ENCODE results near the gene ADGRG4. TPM values are rescaled to one million over a fixed set of nuclear protein-coding genes. Genes with fewer than 3 reads are reported as not detected.

The ADGRG4 gene
- total RNA-seq, 3 donors from 2014 or later (not counting 1 experiment from before 2014, with no cell fraction given) = not detected

DNA sequence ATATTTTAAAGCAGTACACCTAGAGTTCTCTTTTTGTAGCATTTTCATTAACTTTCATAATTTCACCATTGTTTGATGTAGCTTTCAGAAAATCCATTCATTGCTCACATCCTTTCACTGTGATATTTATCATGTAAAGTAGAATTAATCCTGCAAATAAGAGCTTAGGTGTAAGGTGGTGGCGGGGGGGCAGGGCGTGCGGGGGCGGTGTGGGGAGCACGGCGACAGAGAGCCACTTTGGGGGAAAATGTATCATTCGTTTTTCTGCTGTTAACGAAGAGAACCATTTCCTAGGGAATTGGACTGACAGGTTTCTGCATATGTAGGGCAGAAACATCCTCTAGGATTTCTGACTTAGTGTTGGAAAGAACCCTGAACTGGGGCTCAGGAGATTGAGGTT lies 104.4 kb downstream of the ADGRG4 start:
- intact Hi-C loops (cut with micrococcal nuclease) = no loop called here
- ATAC-seq (no peak), DNase-seq (no peak)
- no peak overlapping the region for H3K27ac Mint-ChIP-seq
- H3K9me3 Mint-ChIP-seq = no peaks in the 10 kb centered on the region
- no peak overlapping the region for H3K27ac ChIP-seq (ENCODE audit: low read length)
- 91% methylated on average over 8 of the region's 8 CpGs for WGBS (ENCODE audit: insufficient coverage)
- no peaks in the 10 kb centered on the region for H3K27me3 ChIP-seq (ENCODE audit: control insufficient read depth, insufficient read depth, low read length)
- no peak for TF ChIP-seq CTCF (IDR thresholded peaks at IDR 0.05)
- H3K4me1 Mint-ChIP-seq = no peaks in the 10 kb centered on the region
- H3K27me3 Mint-ChIP-seq (ENCODE audit: low read depth in 2 of 2) = peaks cover 0 to 26% of the 10 kb centered on the region in 2 donors
- no peaks in the 10 kb centered on the region for H3K4me1 ChIP-seq (ENCODE audit: control insufficient read depth, insufficient read depth, low read length)
- H3K36me3 Mint-ChIP-seq = no peaks in the 10 kb centered on the region
- H3K9me3 ChIP-seq (ENCODE audit: control insufficient read depth, insufficient read depth, low read length) = no peaks in the 10 kb centered on the region
- no peak overlapping the region for H3K4me3 Mint-ChIP-seq
- H3K36me3 ChIP-seq (ENCODE audit: control insufficient read depth, insufficient read depth, low read length) = no peaks in the 10 kb centered on the region
- no peak overlapping the region for H3K4me3 ChIP-seq (ENCODE audit: low read length)

GRCh38 chrX:136417806-136418205 lies 117.0 kb downstream of the ADGRG4 start:
- intact Hi-C loops (cut with micrococcal nuclease) = no loop called here
- H3K9me3 Mint-ChIP-seq = no peaks in the 10 kb centered on the region
- Histone ChIP-seq H3K4me3 (ENCODE audit: low read length) (no peak overlapping the region), H3K27ac (ENCODE audit: low read length) (no peak overlapping the region), H3K4me1 (ENCODE audit: control insufficient read depth, insufficient read depth, low read length) (no peaks in the 10 kb centered on the region), H3K27me3 (ENCODE audit: control insufficient read depth, insufficient read depth, low read length) (no peaks in the 10 kb centered on the region), H3K9me3 (ENCODE audit: control insufficient read depth, insufficient read depth, low read length) (no peaks in the 10 kb centered on the region), H3K36me3 (ENCODE audit: control insufficient read depth, insufficient read depth, low read length) (no peaks in the 10 kb centered on the region)
- H3K4me1 Mint-ChIP-seq = no peaks in the 10 kb centered on the region
- no peaks in the 10 kb centered on the region for H3K36me3 Mint-ChIP-seq
- no peak for ATAC-seq
- no peak overlapping the region for H3K4me3 Mint-ChIP-seq
- no peak for TF ChIP-seq CTCF (IDR thresholded peaks at IDR 0.05)
- no peak for DNase-seq
- WGBS (ENCODE audit: insufficient coverage) = 93% methylated on average over 2 of the region's 2 CpGs
- no peak overlapping the region for H3K27ac Mint-ChIP-seq
- H3K27me3 Mint-ChIP-seq (ENCODE audit: low read depth in 2 of 2) = peaks cover 0 to 42% of the 10 kb centered on the region in 2 donors

GRCh38 chrX:136421338-136421737 lies 120.6 kb downstream of the ADGRG4 start:
- intact Hi-C loops (cut with micrococcal nuclease) = no loop called here
- Histone ChIP-seq H3K27me3 (ENCODE audit: control insufficient read depth, insufficient read depth, low read length) (no peaks in the 10 kb centered on the region), H3K4me1 (ENCODE audit: control insufficient read depth, insufficient read depth, low read length) (no peaks in the 10 kb centered on the region), H3K27ac (ENCODE audit: low read length) (no peak overlapping the region), H3K9me3 (ENCODE audit: control insufficient read depth, insufficient read depth, low read length) (no peaks in the 10 kb centered on the region), H3K36me3 (ENCODE audit: control insufficient read depth, insufficient read depth, low read length) (no peaks in the 10 kb centered on the region), H3K4me3 (ENCODE audit: low read length) (no peak overlapping the region)
- H3K36me3 Mint-ChIP-seq = no peaks in the 10 kb centered on the region
- H3K27ac Mint-ChIP-seq = no peak overlapping the region
- H3K4me3 Mint-ChIP-seq = no peak overlapping the region
- ATAC-seq (no peak), DNase-seq (no peak)
- WGBS (ENCODE audit: insufficient coverage) = 66% methylated on average over 13 of the region's 14 CpGs
- H3K27me3 Mint-ChIP-seq (ENCODE audit: low read depth in 2 of 2) = peaks cover 5 to 31% of the 10 kb centered on the region in 2 donors
- no peaks in the 10 kb centered on the region for H3K9me3 Mint-ChIP-seq
- no peak for TF ChIP-seq CTCF (IDR thresholded peaks at IDR 0.05)
- H3K4me1 Mint-ChIP-seq = no peaks in the 10 kb centered on the region

DNA sequence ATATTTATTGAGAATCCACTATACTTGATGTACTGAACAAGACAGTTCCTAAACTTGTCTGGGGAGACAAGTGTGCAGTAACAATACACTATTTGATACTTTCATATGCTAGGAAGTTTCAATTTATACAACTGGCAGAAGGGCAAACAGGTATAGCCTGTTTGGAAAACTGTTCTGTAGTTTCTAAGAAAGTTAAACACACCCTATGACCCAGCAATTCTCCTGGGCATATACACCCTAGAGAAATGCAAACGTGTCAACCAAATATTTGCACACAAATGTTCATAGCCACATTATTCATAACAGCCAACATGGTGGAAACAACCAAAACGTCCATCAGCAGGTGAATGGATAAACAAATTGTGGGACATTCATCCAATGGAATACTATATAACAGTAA lies 123.0 kb downstream of the ADGRG4 start:
- peaks cover 5 to 21% of the 10 kb centered on the region in 2 donors for H3K27me3 Mint-ChIP-seq (ENCODE audit: low read depth in 2 of 2)
- no peaks in the 10 kb centered on the region for H3K36me3 Mint-ChIP-seq
- H3K4me3 ChIP-seq (ENCODE audit: low read length) = no peak overlapping the region
- no peaks in the 10 kb centered on the region for H3K4me1 Mint-ChIP-seq
- no peak overlapping the region for H3K27ac ChIP-seq (ENCODE audit: low read length)
- H3K9me3 Mint-ChIP-seq = no peaks in the 10 kb centered on the region
- H3K4me1 ChIP-seq (ENCODE audit: control insufficient read depth, insufficient read depth, low read length) = no peaks in the 10 kb centered on the region
- no peak overlapping the region for H3K27ac Mint-ChIP-seq
- ATAC-seq (no peak), DNase-seq (no peak)
- no peaks in the 10 kb centered on the region for H3K27me3 ChIP-seq (ENCODE audit: control insufficient read depth, insufficient read depth, low read length)
- no peak overlapping the region for H3K4me3 Mint-ChIP-seq
- H3K9me3 ChIP-seq (ENCODE audit: control insufficient read depth, insufficient read depth, low read length) = no peaks in the 10 kb centered on the region
- no peak for TF ChIP-seq CTCF (IDR thresholded peaks at IDR 0.05)
- no peaks in the 10 kb centered on the region for H3K36me3 ChIP-seq (ENCODE audit: control insufficient read depth, insufficient read depth, low read length)
- intact Hi-C loops (cut with micrococcal nuclease) = no loop called here
- WGBS (ENCODE audit: insufficient coverage) = 43% methylated on average over 2 of the region's 2 CpGs
